ENCODE data around the gene SLC35G1. TPM values are rescaled to one million over a fixed set of nuclear protein-coding genes. Genes with fewer than 3 reads are reported as not detected.

Gene SLC35G1
- total RNA-seq (1 to 10 TPM; 1.6 to 4.0 (median 2.5) TPM), polyA plus RNA-seq (1 to 10 TPM in 1 of 2 donors, under 1 TPM in 1; 0.86 to 1.5 TPM)
- long read RNA-seq, donor 1, partial matches to known transcripts, result 1 of 2 reads
- long read RNA-seq, donor 1, other reads (novel, unspliced or antisense), result 0 of 2 reads
- long read RNA-seq, donor 2, partial matches to known transcripts, result 1 of 6 reads
- long read RNA-seq, donor 2, other reads (novel, unspliced or antisense), result 2 of 6 reads
- long read RNA-seq, donor 3, partial matches to known transcripts, result 1 of 5 reads
- long read RNA-seq, donor 3, other reads (novel, unspliced or antisense), result 1 of 5 reads

GRCh38 chr10:93893646-93894515 is at the start of gene SLC35G1:
Gene SLC35G1 (plus strand): TSS chr10:93893978. CDS start chr10:93894034, 56 bp downstream.
- peaks cover 0 to 13% (median 0%) of the 10 kb centered on the region in 7 donors for H3K27me3 ChIP-seq
- peak in 1 of 9 donors; percentile 5 for TF ChIP-seq CTCF (IDR thresholded peaks at IDR 0.05)
- peak within 1 kb of the TSS in 7 of 10 donors; percentile 28 to 85 (median 61) for H3K27ac ChIP-seq
- ATAC-seq (peak; percentile 90 to 96 (median 94)), DNase-seq (peak; percentile 40 to 78)
- peak within 1 kb of the TSS; percentile 68 to 93 (median 84) for H3K4me3 ChIP-seq
- no peaks in the 10 kb centered on the region for H3K36me3 ChIP-seq
- H3K9me3 ChIP-seq, result no peaks in the 10 kb centered on the region
- peaks cover 3 to 17% (median 6%) of the 10 kb centered on the region in 9 donors for H3K4me1 ChIP-seq
- WGBS, 2 donors, result 1% methylated on average over 77 to 82 of the region's 82 CpGs
- intact Hi-C loops (cut with DNase I), result no loop called here

- Histone ChIP-seq H3K36me3 (no peaks in the 10 kb centered on the region), H3K4me1 (no peaks in the 10 kb centered on the region), H3K27ac (no peak overlapping the region), H3K27me3 (peaks cover 0 to 5% (median 0%) of the 10 kb centered on the region in 7 donors), H3K4me3 (no peak overlapping the region), H3K9me3 (no peaks in the 10 kb centered on the region)
- TF ChIP-seq CTCF (IDR thresholded peaks at IDR 0.05), result no peak
- 94 to 96% methylated on average over 30 of the region's 30 CpGs for WGBS, 2 donors
- ATAC-seq, result no peak
- DNase-seq, result no peak
- intact Hi-C loops (cut with DNase I), result no loop called here
Observed at GRCh38 chr10:93844979-93845626, 48.7 kb upstream of the SLC35G1 start.

GRCh38 chr10:93849593-93849992 is 44.2 kb upstream of the SLC35G1 start:
- no peak for DNase-seq
- 77 to 78% methylated on average over 4 of the region's 4 CpGs for WGBS, 2 donors
- intact Hi-C loops (cut with DNase I), result no loop called here
- no peak for ATAC-seq
- no peak overlapping the region for H3K27ac ChIP-seq
- peaks cover 0 to 11% (median 0%) of the 10 kb centered on the region in 11 donors for H3K9me3 ChIP-seq
- H3K4me3 ChIP-seq, result no peak overlapping the region
- no peak for TF ChIP-seq CTCF (IDR thresholded peaks at IDR 0.05)
- H3K36me3 ChIP-seq, result no peaks in the 10 kb centered on the region
- no peaks in the 10 kb centered on the region for H3K4me1 ChIP-seq
- H3K27me3 ChIP-seq, result no peaks in the 10 kb centered on the region

All from heart right ventricle (tissue), 16 donors.